Measurements from ENCODE around the gene ALDH1A1.
"Not testable (repeated sequence)": the region's sequence is repeated elsewhere in the genome, so short reads cannot be mapped to it uniquely, and the experiment has no call there.

Gene ALDH1A1

DNA sequence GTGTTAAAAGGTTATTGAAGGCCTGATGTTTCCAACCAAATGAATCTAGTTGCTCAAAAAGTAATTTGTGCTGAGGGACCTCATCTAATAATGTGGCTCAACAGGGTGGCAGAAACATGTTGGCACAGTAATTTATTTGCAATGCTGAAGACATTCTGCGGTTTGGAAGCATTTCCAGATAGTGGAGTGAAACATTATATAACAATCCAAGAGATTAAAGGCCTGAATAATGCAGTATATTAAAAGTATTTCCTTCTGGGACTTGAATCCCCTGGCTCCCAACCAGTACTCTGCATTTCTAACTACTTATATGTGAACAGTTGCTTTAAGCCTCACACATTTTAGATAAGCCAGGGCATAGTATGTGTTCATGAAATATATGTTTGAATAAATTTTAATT is 25.9 kb upstream of the ALDH1A1 start:
- no peak for DNase-seq

DNA sequence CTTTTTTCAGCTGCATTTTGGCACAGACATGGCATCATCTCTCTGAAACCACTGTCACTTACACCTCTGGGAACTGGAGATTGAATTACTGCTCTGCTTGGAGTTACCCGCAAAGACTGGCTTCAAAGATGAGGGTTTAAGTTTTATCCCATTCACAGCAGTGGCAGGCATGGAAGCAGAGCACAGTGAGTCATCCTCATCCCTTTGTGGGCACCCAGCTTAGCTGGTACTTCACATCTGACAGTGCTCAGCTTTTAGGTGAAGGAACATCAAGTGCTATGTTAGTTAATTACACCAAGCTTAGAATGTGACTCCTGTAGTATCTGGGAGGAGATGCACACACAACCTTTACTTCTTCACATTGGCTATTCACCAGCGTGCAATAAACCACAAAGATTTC is 24.8 kb upstream of the ALDH1A1 start:
- no peak for DNase-seq

DNA sequence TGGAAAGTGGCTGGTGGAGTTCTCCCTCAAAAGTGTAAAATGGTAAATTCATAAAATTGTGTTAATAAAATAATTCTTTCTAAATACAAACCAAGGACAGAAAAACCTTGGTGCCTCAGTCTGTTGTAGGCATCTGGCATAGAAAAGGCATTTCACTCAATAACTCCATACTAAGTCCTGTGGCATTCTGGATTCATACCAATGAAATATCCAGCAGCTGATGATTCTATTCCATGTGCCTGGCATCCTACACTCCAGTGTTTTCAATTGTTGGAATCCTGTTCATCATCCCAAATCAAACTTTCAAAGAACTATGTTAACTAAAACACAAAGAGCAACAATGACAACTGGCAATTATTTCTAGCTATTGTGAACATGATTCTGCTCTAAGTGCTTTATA is 21.6 kb upstream of the ALDH1A1 start:
- DNase-seq: no peak

DNA sequence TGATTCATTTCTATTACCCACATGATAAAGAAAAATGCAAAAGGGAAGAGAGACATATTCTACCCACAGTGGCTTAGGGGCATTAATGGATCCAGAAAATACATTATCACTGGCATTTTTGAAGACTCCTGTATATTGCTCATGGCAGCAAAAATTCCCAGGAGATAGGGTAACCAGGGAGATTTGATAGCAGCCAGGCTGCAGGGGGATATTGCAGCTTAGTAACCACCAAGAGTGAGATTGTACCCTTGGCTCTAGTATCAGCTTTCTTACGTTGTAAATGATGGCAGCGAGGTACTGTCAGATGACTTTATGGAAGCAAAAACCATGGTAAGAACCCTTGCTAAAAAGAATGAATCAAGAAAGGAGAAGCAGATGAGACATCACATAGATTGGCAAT is 19.8 kb upstream of the ALDH1A1 start:
- no peak for DNase-seq

DNA sequence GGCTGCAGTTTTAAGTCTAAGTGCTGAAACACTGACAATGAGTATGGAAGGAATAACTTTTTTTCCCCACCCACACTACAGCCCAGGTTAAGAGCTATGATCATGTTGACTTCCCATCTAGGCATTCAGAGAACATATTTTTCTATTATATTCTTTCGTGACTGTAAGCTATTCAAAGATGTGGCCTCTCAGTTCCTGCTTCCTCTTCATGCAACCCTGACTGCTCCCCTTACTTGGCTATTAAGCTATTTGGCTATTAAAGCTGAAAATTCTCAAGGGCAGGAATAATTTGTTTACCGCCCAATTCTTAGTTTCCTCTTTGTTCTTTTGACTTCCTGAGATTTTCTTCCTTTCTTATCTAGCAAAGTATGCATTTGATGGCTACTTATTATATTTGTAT is 18.6 kb upstream of the ALDH1A1 start:
- no peak for DNase-seq

DNA sequence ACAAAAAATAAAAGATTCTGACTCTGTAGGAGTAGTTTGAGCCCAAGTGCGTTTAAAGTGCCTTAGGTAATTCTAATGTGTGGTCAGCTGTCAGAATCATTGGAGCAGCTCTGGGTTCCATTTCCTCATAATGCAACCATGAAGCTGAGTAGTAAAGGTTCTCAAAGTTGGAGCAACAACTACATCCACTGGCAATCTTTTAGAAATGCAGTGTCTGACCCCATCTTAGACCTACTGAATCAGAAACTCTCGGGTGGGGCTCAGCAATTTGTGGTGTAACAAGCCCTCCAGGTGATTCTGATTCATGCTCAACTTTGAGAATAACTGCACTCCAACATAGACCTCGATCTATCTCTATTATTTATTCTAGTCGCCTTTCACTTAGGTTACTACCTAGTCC is 7.6 kb upstream of the ALDH1A1 start:
- no peak for DNase-seq

DNA sequence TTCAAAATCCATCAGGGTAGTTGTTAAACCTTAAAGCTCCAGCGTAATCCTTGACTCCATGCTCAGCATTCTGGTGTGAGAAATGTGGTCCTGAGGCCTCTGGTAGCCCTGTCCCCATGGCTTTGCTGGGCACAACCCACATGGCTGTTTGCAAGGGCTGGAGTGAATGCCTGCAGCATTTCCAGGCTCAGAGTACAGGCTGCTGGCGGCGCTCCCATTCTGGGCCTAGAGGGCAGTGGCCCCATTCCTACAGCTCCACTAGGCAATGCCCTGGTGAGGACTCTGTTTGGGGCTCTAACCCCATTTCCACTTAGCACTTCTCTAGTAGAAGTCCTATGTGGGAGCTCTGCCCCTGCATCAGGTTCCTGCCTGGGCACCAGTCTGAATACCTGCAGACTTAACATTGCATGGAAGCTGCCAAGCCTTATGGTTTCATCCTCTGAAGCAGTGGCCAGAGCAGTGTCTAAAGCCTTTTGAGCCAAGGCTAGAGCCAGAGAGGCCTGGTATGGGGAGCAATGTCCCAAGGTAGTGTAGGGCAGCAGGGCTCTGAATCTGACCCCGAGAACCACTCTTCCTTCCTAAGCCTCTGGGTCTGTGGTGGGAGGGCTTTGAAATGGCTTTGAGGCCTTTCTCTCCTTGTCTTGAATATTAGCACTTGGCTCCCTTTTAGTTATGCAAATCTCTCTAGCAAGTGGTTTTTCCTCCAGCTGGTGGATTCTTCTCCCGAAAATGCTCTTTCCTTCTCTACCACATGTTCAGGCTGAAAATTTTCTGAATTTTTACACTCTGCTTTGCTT is 5.8 kb upstream of the ALDH1A1 start:
- no peak for DNase-seq

DNA sequence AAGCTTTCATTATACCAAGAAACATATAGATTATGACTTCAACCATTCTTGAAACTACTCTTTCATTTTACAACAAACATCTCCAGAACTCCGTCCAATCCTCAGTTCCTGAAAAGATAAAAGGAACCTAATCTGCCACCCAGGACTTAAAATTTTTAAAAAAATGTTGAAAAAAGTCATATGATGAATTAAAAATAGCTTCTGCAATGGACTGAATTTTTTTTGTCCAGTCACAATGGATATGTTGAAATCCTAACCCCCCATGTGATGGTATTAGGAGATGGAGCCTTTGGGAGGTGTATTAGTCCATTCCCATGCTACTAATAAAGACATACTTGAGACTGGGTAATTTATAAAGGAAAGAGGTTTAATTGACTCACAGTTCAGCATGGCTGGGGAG is 2.7 kb upstream of the ALDH1A1 start:
- DNase-seq: no peak

DNA sequence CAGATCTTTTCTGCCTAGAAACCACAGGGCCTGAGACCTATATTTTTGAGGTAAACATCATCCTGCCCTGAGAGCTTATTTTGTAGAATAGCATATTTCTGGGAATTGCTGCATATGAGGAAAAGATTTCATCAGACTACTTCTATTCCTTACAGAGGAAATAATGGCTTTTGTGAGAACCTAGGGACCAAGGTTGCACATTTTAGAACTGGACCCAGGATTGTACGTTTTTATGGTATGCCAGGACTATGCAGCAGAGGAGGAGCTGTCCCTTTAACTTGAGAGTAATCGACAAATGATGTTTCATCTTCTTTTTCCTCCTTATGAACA is 2.2 kb upstream of the ALDH1A1 start:
- DNase-seq: no peak

DNA sequence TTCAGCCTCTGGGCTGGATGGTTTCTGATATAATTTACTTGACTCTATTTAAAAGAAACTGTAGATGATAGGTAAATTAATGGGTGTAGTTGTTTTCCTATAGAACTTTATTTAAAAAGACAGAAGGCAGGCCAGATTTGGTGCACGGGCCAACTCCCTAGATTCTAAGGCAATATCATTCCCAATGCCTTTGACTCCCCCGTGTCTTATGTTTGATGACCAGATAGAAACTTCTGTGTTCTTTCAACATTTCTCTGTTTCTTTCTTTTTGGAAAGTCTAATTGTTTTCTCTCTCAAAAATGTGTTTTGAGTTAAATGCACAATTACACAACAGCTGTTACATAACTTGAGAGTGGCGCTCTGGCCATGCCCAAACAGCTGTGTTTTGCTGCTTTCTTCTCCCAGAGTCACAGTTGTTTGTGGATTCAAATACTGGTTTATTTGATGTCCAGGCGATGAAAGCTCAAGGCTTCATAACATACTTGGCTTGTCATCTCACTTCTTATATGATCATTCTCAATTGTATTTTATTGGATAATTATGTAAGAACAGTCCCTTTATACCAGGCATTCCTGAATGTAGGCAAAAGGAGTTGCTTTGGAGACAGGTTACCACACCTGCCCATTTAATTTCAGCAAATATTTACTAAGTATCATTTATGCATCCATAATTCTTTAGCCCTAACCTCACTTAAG is 1.7 kb upstream of the ALDH1A1 start:
- no peak for DNase-seq

DNA sequence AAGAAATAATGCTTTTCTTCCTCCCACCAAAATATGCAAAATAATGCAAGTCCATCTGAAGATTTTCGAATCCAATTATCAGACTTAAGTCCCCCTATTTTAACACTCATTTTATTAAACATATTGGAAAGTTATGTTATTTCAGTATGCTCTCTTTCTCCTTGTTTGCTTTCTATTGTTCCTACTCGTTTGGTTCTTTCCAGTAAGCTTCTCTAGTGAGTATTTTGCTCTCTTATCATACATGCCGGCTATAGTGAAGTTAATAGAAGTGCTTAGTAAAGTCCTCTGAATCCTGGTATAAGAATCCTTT is 517 bp downstream of the ALDH1A1 start:
- DNase-seq: no peak

DNA sequence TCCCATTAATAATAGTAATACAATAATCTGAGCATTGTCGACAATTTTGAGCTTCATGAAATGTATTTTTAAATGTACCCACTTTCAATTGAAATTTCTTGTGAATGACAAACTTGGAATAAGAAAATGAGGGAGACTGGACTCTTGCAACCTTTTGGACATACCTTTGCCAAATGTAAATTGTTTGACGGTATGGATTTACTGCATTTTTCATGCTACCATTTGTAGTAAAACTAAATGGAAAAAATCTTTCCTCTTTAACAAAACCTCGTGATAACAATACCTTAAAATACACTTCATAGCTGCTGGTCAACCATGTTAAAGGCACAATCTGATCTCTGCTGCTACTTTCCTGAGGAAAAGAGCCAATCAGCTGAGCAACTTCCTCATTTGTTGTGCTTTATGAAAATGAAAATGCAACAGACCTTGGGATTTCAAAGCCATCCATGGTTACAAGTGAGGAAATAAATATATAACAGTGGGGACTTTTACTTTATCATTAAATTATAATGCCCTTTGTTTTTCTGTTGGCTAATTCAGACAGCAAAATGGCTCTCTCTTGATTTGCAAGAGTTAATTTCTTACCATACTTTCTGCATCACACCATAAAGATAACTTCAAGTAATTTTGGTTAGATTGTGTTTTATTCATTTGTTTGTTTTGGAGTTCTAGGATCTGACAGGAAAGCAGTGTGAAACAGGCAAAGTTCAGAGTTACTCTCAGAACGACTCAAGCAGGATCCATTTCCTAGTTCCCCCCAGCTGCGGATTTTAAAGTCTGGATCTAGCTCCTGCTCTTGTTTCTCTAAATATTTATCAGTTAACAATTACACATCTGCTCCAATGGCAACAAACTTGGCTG is 1.1 kb downstream of the ALDH1A1 start:
- DNase-seq: no peak

DNA sequence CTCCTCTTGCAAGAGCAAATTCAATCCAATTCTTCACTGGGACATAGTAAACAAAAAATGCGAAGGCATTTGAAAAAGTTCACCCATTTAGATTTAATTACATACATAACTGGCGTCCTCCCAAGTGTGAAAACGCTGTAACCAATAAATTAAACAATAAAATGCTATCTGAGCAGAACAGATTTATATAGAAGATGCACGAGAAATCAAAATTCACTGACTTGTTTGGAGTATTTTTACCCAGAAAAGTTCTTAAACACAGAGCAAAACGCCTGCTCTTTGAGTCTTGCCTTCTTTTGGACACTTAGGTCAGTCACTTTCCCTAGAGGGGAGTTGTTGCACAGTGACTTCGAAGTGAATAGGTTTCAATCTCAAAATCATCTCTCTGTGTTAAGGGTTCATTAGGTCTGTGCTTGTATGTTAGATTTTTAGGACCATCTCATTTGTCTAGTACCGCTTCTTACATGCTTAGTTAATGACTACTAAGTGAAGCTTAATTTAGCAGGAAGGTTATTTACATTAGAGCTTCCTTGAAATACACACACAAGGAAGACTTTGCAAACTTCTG is 1.9 kb downstream of the ALDH1A1 start:
- no peak for DNase-seq

DNA sequence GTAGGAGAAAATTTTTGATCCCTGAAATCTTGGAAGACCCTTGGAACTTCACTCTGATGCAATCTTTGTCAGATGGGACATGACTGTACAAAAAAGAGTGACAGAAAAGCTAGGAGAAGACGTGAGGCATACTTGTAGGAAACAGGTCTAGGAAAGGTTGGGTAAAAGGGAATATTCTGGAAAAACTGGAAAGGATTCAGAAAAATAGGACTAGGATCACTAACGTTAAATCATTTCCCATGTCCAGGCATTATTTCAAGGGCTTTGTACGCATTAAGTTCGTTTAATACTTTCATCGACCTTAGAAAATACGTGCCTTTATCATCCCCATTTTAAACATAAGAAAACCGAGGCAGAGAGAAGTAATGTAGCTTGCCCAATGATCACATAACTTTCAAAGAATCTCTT is 2.9 kb downstream of the ALDH1A1 start:
- no peak for DNase-seq

DNA sequence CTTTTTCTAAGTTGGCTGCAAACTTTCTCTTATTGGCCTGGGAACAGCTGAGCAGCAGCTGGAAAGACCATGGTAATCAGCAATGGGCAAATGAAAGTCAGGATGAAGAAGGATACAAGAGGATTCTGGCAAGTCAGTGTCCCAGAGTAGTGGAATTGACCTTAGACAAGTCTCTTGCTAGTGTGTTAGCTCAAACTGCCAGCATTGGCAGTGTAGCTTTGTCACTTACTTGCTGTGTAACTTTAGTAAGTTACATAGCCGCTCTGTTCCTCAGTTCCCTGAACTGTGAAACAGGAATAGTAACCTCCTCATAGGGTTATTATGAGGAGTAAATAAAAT is 3.6 kb downstream of the ALDH1A1 start:
- DNase-seq: no peak

DNA sequence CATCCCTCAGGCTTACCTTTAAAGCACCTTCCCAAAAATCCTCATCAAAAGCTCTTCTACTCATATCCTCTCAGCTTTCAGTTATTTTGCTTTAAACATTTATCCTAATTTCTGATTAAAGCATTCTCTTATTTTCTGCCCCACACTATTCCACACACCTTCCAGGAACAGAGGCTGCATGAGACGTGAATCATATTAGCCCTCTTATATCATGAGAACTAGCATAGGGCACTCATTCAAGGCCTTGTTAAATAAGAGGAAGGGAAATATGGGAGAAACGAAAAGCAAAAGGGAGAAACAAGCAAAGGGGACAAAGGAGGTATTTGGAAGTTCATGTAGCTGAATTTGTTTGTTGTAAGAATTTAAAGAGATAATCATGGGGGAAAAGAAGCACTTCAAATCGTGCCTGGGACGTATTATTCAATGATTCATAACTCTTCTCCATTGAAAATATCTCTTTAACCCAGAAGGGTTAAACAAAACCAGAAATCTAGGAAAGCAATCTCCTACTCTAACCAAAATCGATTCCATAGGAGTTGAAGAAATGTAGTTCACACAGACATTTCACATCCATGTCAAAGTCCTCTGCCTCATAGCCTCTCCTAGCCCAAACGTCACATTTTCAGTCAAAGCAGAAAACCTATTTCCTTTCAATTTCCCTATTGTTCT is 4.1 kb downstream of the ALDH1A1 start:
- no peak for DNase-seq

DNA sequence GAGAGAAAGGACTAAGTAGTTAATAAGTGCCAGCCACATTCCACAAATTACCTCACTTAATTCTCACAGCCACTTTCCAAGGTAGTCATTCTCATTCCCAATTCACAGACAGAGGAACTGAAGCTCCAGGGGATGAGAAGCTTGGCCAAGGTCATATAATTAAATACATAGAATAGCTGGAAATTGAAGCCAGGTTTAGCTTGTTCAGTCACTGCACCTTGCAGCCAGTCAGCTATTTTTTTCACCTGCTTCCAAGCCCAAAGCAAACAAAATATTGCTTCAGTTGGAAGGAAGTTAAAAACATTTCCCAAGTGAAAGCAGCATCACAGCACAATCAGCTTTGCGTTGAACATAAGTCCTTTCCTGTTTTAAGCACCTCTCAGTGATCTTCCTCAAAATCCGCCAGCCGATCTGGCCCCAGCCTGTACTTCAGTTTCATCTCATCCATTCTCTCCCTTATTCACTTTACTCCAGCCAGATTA is 4.8 kb downstream of the ALDH1A1 start:
- no peak for DNase-seq

DNA sequence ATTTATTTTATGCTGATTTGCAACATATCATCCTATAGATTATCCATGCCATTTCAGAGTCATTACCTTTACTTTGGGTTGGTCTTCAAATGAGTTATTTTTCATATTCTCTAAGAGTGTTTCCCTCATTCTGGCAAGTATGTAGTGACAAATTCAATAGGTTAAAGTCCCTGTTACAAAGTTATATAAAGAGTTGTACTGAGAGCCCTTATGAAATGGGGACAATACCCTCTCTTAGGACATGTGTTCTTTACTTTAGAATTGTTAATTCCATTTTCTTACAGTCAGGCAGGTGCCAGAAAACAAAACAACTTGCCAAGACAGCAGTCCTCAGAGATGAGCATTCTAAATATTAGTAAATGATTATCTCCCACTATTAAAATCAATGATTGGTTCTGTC is 6.0 kb downstream of the ALDH1A1 start:
- no peak for DNase-seq

DNA sequence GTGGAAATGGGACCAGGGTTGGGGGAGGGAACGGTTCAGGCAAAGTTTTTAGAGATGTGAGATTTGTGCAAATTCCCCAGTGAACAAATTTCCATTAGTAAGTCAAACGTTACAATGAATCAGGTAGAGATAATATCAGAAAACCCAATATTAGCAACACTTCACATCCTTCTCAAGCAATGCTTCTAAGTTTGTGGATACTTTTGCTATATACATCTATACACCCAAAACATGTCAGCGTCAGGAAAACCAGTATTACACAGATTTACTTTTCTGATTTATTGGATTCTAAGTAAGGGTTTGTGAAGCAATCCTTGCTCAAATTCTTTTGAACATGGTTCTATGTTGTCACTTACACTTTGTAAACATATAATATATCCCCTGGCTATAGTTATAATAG is 6.5 kb downstream of the ALDH1A1 start:
- DNase-seq: no peak

DNA sequence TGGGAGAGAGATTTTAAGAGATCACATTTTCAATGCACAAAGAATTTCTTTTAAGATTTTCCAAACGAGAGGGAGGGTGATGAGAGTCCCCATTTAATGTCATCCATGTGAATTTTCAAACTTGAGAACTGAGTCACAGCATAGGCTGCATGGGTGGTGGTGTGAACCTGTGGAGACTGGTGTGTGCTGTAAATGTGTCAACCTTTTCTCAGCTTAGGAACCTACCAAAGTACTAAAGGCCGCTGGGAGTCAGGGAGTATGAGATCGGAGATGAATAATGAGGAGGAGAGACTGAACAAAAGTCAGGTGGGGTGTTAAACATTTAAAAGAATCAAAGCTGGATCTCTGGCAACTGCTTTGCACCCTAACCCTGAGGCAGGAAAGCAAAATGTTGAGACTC is 7.5 kb downstream of the ALDH1A1 start:
- no peak for DNase-seq

DNA sequence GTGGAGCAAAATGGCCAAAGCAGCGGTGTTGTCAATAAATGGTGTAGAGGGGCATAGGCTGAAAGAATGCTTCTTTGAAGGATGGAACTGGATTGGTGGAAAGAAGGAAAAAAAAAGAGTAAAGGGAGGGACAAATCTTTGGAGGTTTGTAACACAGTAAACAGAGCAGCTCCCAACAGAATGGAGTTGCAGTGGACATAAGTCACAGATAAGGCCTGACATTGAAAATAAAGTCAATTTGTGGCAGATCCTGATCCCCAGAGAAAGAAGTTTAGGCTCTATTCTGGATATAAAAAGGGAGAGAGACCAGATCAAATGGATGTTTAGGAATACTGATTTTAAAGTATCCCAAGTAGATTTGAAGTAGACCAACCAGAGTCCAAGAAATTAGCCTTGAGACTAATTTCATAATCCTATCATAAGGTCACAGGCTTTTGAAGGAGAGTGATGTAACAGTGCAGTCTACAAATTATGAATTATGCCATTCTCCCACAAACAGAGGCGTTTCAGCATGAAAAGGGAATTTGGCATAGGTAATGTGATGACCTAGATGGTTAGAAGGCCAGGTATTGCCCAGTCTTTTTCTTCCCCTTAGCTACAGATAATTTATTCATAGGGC is 8.9 kb downstream of the ALDH1A1 start:
- DNase-seq: no peak

DNA sequence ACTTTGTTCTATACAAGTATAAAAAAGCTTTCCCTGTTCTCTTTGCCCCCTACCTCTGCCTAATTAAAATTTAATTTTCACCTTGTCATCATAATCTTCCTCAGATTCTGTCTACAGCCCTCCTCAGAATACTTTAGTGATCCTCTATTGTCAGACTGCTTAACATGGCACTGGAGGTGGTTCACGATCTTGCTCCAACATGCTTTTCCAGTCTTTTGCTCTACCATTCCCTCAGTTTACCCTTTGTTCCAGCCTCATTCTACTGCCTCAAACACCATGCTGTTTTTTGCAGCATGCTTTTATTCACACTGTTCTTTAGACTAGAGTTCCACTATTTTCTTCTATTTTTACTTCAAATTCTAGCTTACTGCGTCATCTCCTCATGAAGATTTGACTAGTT is 10.4 kb downstream of the ALDH1A1 start:
- DNase-seq: no peak

DNA sequence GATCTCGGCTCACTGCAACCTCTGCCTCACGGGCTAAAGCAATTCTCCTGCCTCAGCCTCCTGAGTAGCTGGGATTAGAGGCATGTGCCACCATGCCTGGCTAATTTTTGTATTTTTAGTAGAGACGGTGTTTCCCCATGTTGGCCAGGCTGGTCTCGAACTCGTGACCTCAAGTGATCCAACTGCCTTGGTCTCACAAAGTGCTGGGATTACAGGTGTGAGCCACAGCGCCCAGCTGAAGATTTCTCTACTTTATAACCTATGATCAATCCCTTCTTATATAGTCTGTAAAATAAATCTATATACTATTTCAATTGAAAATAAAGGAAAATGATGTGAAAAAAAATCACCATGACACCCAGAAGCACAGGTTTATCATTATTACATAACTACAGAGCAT is 13.3 kb downstream of the ALDH1A1 start:
- not testable (repeated sequence) for DNase-seq
